Endothelial cell (in vitro differentiated cells): Measurements from ENCODE around the gene LCE3A. TPM values are rescaled to one million over a fixed set of nuclear protein-coding genes. Genes with fewer than 3 reads are reported as not detected.

Source experiments
- DNase-seq: peaks from one replicate; pipeline ENCODE4 v3.0.0; 2021; ENCODE audit warnings: low spot score
- H3K27ac Mint-ChIP-seq: one replicate; pipeline ENCODE4 v1.8.0; 2021; ENCODE audit warnings: mixed read lengths, inconsistent platforms; ENCODE audit not compliant: unreplicated experiment
- H3K27me3 Mint-ChIP-seq: one replicate; pipeline ENCODE4 v1.8.0; 2021; ENCODE audit warnings: mild to moderate bottlenecking, moderate library complexity, mixed read lengths, inconsistent platforms; ENCODE audit not compliant: unreplicated experiment
- H3K36me3 Mint-ChIP-seq: one replicate; pipeline ENCODE4 v1.8.0; 2021; ENCODE audit warnings: mild to moderate bottlenecking, low read depth, mixed read lengths, inconsistent platforms; ENCODE audit not compliant: unreplicated experiment
- H3K4me1 Mint-ChIP-seq: one replicate; pipeline ENCODE4 v1.8.0; 2021; ENCODE audit warnings: mild to moderate bottlenecking, mixed read lengths, inconsistent platforms; ENCODE audit not compliant: unreplicated experiment
- H3K4me3 Mint-ChIP-seq: one replicate; pipeline ENCODE4 v1.8.0; 2021; ENCODE audit warnings: mild to moderate bottlenecking, mixed read lengths, inconsistent platforms; ENCODE audit not compliant: unreplicated experiment
- H3K9me3 Mint-ChIP-seq: one replicate; pipeline ENCODE4 v1.8.0; 2021; ENCODE audit warnings: mixed read lengths, inconsistent platforms; ENCODE audit not compliant: unreplicated experiment
- CTCF ChIP-seq: fragments of 200-600 bp; sonication (generic); IDR thresholded peaks from one replicate; pipeline ENCODE4 v1.5.0; 2021; ENCODE audit warnings: antibody characterized with exemption; ENCODE audit not compliant: unreplicated experiment
- total RNA-seq: library from RNA; stranded (reverse); fragmentation: NEBNext Ultra II Directional; extraction: Animal tissue kit (Norgen Biotek cat#: 25700); gene quantifications from one replicate; pipeline ENCODE4 v1.2.1, GENCODE V29; 2021; ENCODE audit not compliant: unreplicated experiment

The LCE3A gene
- total RNA-seq, 1 donor from 2014 or later: not detected

GRCh38 chr1:152657677-152658076 lies 34.8 kb upstream of the LCE3A start:
- no peak overlapping the region for H3K4me3 Mint-ChIP-seq
- no peaks in the 10 kb centered on the region for H3K36me3 Mint-ChIP-seq
- no peak for TF ChIP-seq CTCF
- H3K27ac Mint-ChIP-seq: no peak overlapping the region
- no peaks in the 10 kb centered on the region for H3K9me3 Mint-ChIP-seq
- peaks cover 2% of the 10 kb centered on the region for H3K4me1 Mint-ChIP-seq
- no peak for DNase-seq
- peaks cover 1% of the 10 kb centered on the region for H3K27me3 Mint-ChIP-seq

- peaks cover 2% of the 10 kb centered on the region for H3K4me1 Mint-ChIP-seq
- no peak for DNase-seq
- H3K4me3 Mint-ChIP-seq: no peak overlapping the region
- peaks cover 1% of the 10 kb centered on the region for H3K27me3 Mint-ChIP-seq
- no peak for TF ChIP-seq CTCF
- no peak overlapping the region for H3K27ac Mint-ChIP-seq
- H3K36me3 Mint-ChIP-seq: no peaks in the 10 kb centered on the region
- H3K9me3 Mint-ChIP-seq: no peaks in the 10 kb centered on the region
These were observed 33.6 kb upstream of the LCE3A start for GRCh38 chr1:152656459-152656858.

- peak; percentile 75 for TF ChIP-seq CTCF
- H3K27me3 Mint-ChIP-seq: peaks cover 1% of the 10 kb centered on the region
- no peaks in the 10 kb centered on the region for H3K9me3 Mint-ChIP-seq
- no peak overlapping the region for H3K4me3 Mint-ChIP-seq
- H3K4me1 Mint-ChIP-seq: peaks cover 2% of the 10 kb centered on the region
- H3K36me3 Mint-ChIP-seq: no peaks in the 10 kb centered on the region
- no peak overlapping the region for H3K27ac Mint-ChIP-seq
- peak; percentile 82 for DNase-seq
These were observed 31.2 kb upstream of the LCE3A start for GRCh38 chr1:152654110-152654509.

DNA sequence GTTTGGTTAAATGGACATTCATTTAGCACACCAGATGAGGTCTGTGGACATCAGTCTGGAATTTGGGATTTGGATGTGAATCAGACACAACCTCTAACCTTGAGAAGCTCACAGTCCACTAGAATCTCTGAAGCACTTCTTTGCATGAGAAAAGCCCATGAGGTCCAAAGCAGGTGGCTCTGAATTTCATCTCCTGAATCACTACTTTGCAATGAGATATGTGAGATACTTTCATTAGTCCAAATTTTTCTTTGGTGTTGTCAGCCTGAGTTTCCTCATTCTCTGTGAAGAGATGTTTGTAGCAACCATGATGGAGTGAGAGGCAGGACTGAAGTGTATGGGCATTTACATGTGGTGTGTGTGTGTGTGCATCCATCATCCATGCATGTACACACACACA lies 23.8 kb upstream of the LCE3A start:
- Mint-ChIP-seq H3K9me3 (no peaks in the 10 kb centered on the region), H3K36me3 (no peaks in the 10 kb centered on the region), H3K4me1 (peaks cover 3% of the 10 kb centered on the region), H3K4me3 (no peak overlapping the region), H3K27ac (no peak overlapping the region), H3K27me3 (peaks cover 2% of the 10 kb centered on the region)
- no peak for TF ChIP-seq CTCF
- DNase-seq: no peak

GRCh38 chr1:152645146-152645545 lies 22.2 kb upstream of the LCE3A start:
- Mint-ChIP-seq H3K36me3 (no peaks in the 10 kb centered on the region), H3K27me3 (peaks cover 2% of the 10 kb centered on the region)
- no peak for TF ChIP-seq CTCF

More at GRCh38 chr1:152645146-152645545, 22.2 kb upstream of the LCE3A start:
- H3K4me3 Mint-ChIP-seq: no peak overlapping the region
- no peak for DNase-seq
- H3K9me3 Mint-ChIP-seq: no peaks in the 10 kb centered on the region
- peaks cover 3% of the 10 kb centered on the region for H3K4me1 Mint-ChIP-seq
- no peak overlapping the region for H3K27ac Mint-ChIP-seq
